CD4-positive, alpha-beta T cell (primary cell): ENCODE results near the gene ARL2BP. TPM values are rescaled to one million over a fixed set of nuclear protein-coding genes. Genes with fewer than 3 reads are reported as not detected.

Experiments used
- ATAC-seq: fragments of 200-7000 bp; cut with Tn5 transposase; one replicate; pipeline ENCODE4 v1.10.0; 2022; ENCODE audit warnings: mild to moderate bottlenecking; ENCODE audit not compliant: poor library complexity
- CTCF ChIA-PET: fragments of 350-600 bp; sonication (Branson Sonifier 250); formaldehyde crosslinking; loops from one replicate; lab custom pipeline; 2021; ENCODE audit warnings: antibody characterized with exemption, inconsistent platforms; lab: Charles Lee
- POLR2A ChIA-PET: fragments of 350-600 bp; sonication (Branson Sonifier 250); formaldehyde crosslinking; loops from one replicate; lab custom pipeline; 2021; ENCODE audit warnings: antibody characterized with exemption, inconsistent platforms; lab: Charles Lee
- DNase-seq, 14 experiments: peaks; one replicate each; pipeline ENCODE4 v3.0.0-alpha.2; 2013 to 2020; ENCODE audit warnings: mixed read lengths in 2 of 14
- H3K27ac ChIP-seq, 2 donors: one replicate each; pipeline versions ENCODE4 v1.5.1 to v1.7.0; 2013; ENCODE audit warnings: low read length in 2 of 2, low read depth in 1 of 2, mild to moderate bottlenecking in 1 of 2
- H3K27me3 ChIP-seq, 2 experiments: 1 replicate in 1 of 2; 2 replicates in 1 of 2; pipeline versions ENCODE4 v1.6.1 to v1.7.0; 2013; ENCODE audit warnings: low read length in 2 of 2, control low read depth in 1 of 2, mild to moderate bottlenecking in 1 of 2, moderate library complexity in 1 of 2; ENCODE audit not compliant: insufficient read depth in 2 of 2, control insufficient read depth in 1 of 2
- H3K36me3 ChIP-seq: one replicate; pipeline ENCODE4 v1.6.1; 2013; ENCODE audit warnings: low read length, control low read depth; ENCODE audit not compliant: insufficient read depth
- H3K4me1 ChIP-seq: one replicate; pipeline ENCODE4 v1.6.1; 2013; ENCODE audit warnings: low read length, control low read depth; ENCODE audit not compliant: insufficient read depth
- H3K4me3 ChIP-seq: one replicate; pipeline ENCODE4 v1.5.1; 2013; ENCODE audit warnings: mild to moderate bottlenecking, low read length, moderate library complexity
- H3K9me3 ChIP-seq, 2 experiments: 1 replicate in 1 of 2; 2 replicates in 1 of 2; pipeline versions ENCODE4 v1.6.1 to v1.7.0; 2013; ENCODE audit warnings: low read length in 2 of 2, mild to moderate bottlenecking in 2 of 2, control low read depth in 1 of 2, moderate library complexity in 1 of 2; ENCODE audit not compliant: control insufficient read depth in 1 of 2, insufficient read depth in 1 of 2
- H3K27ac Mint-ChIP-seq: one replicate; pipeline ENCODE4 v1.8.0; 2020; ENCODE audit warnings: mixed read lengths
- H3K27me3 Mint-ChIP-seq: one replicate; pipeline ENCODE4 v1.8.0; 2021; ENCODE audit warnings: mixed read lengths
- H3K36me3 Mint-ChIP-seq: one replicate; pipeline ENCODE4 v1.8.0; 2021; ENCODE audit warnings: low read depth, mixed read lengths
- H3K4me1 Mint-ChIP-seq: one replicate; pipeline ENCODE4 v1.8.0; 2021; ENCODE audit warnings: low read depth, mixed read lengths
- H3K4me3 Mint-ChIP-seq: one replicate; pipeline ENCODE4 v1.8.0; 2020; ENCODE audit warnings: mild to moderate bottlenecking, mixed read lengths
- H3K9me3 Mint-ChIP-seq: one replicate; pipeline ENCODE4 v1.8.0; 2020; ENCODE audit warnings: mixed read lengths
- intact Hi-C, 2 experiments: fragments of 100-400 bp; cut with DNase I in 1 of 2; cut with micrococcal nuclease in 1 of 2; formaldehyde crosslinking; loops; one replicate each; pipeline versions ENCODE4 v1.15.1 to v1.9.0; 2023 to 2025; cut with DNase I, micrococcal nuclease
- total RNA-seq, 174 experiments: library from RNA in 2 of 174; stranded (reverse) in 2 of 174; gene quantifications; one replicate each; pipeline ENCODE4 v1.2.3 and lab custom pipeline; 2021 to 2026
- TF ChIP-seq, protein P1 (sequence below): fragments of 200-600 bp; IDR thresholded peaks from one replicate; pipeline ENCODE4 v1.8.0; 2022; ENCODE audit warnings: antibody characterized with exemption, mild to moderate bottlenecking

ARL2BP gene
- total RNA-seq, 2 experiments from 2014 or later: 32.4 to 35.6 TPM

DNA sequence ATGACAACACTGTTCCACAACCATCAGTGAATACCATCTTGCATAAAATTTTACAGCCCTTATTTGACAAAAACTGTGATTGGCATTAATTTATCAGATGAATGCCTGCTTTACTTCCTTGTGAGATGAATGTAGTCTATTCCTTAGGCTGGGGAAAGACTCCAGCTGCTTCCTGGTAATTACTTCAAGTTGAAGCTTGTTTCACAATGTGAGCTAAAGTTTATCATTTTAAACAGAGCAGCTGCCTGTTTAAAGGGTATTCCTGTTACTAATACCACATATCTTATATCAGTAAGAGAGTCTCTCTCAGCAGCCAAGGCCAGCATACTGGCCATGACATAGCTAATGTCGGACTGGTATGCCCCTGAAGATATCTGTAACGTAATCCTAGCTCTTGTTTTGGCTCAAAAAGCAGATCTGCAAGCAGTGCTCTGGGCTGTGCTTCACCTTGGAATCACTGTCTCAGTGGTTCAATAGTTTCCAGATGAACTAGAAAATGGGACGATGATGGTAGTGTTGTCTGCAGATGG is 13.2 kb upstream of the ARL2BP start:
- H3K9me3 Mint-ChIP-seq: no peaks in the 10 kb centered on the region
- no peaks in the 10 kb centered on the region for H3K9me3 ChIP-seq
- no peak overlapping the region for H3K27ac ChIP-seq
- H3K36me3 ChIP-seq: peaks cover 80% of the 10 kb centered on the region
- H3K27me3 Mint-ChIP-seq: no peaks in the 10 kb centered on the region
- ChIA-PET POLR2A (no interaction called here), CTCF (interaction anchor here (1.5 kb wide), 1 partner anchor 185 kb away, joined by 3 read pairs; no protein-coding TSS in a partner anchor)
- DNase-seq (no peak), ATAC-seq (no peak)
- no peaks in the 10 kb centered on the region for H3K27me3 ChIP-seq
- H3K4me1 Mint-ChIP-seq: no peaks in the 10 kb centered on the region
- H3K27ac Mint-ChIP-seq: no peak overlapping the region
- peaks cover 85% of the 10 kb centered on the region for H3K36me3 Mint-ChIP-seq
- no peak overlapping the region for H3K4me3 ChIP-seq
- intact Hi-C loops: no loop called here
- H3K4me3 Mint-ChIP-seq: no peak overlapping the region
- TF ChIP-seq, protein P1, sequence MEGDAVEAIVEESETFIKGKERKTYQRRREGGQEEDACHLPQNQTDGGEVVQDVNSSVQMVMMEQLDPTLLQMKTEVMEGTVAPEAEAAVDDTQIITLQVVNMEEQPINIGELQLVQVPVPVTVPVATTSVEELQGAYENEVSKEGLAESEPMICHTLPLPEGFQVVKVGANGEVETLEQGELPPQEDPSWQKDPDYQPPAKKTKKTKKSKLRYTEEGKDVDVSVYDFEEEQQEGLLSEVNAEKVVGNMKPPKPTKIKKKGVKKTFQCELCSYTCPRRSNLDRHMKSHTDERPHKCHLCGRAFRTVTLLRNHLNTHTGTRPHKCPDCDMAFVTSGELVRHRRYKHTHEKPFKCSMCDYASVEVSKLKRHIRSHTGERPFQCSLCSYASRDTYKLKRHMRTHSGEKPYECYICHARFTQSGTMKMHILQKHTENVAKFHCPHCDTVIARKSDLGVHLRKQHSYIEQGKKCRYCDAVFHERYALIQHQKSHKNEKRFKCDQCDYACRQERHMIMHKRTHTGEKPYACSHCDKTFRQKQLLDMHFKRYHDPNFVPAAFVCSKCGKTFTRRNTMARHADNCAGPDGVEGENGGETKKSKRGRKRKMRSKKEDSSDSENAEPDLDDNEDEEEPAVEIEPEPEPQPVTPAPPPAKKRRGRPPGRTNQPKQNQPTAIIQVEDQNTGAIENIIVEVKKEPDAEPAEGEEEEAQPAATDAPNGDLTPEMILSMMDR: no peak
- H3K4me1 ChIP-seq: no peaks in the 10 kb centered on the region

DNA sequence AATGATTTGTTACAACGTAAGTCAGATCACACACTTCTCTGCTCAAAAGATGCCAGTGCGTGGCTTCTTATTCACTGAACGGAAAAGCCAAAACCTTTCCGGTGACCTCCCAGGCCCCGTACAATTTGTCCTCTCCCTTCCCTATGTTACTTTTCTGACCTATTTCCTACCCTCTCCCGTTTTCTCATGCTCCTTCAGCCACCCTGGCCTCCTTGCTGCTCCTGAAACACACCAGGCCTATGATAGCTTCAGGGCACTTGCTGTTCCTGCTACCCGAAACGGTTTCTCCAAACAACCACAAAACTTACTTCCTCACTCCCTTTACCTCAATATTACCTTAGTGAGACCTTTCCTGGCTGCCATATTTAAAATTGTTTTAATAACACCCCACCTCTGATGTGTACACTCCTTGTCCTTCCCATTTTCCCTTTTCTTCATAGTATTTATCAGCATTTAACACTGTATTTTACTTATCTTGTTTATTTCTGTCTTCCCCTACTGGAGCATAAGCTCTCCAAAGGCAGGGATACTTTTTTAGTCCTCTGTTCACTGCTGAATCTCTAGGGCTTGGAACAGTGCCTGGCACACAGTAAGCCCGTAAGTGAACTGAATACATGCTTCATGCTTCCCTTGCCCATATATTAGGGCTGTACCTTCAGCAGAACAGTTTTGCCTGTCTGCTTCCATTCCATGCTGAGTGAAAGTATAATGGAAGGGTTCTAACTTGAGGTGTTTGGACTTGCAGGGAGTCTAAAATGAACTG is 10.9 kb upstream of the ARL2BP start:
- no peak for ATAC-seq
- H3K4me1 ChIP-seq: no peaks in the 10 kb centered on the region
- no peaks in the 10 kb centered on the region for H3K27me3 Mint-ChIP-seq
- H3K4me3 Mint-ChIP-seq: no peak overlapping the region
- H3K27me3 ChIP-seq: no peaks in the 10 kb centered on the region
- H3K36me3 ChIP-seq: peaks cover 67% of the 10 kb centered on the region
- ChIA-PET POLR2A (no interaction called here), CTCF (no interaction called here)
- no peak overlapping the region for H3K27ac ChIP-seq
- no peak for DNase-seq
- no peaks in the 10 kb centered on the region for H3K9me3 Mint-ChIP-seq
- TF ChIP-seq, protein P1: no peak
- H3K36me3 Mint-ChIP-seq: peaks cover 82% of the 10 kb centered on the region
- no peak overlapping the region for H3K4me3 ChIP-seq
- H3K9me3 ChIP-seq: no peaks in the 10 kb centered on the region
- no peaks in the 10 kb centered on the region for H3K4me1 Mint-ChIP-seq
- H3K27ac Mint-ChIP-seq: no peak overlapping the region
- intact Hi-C loops: no loop called here

DNA sequence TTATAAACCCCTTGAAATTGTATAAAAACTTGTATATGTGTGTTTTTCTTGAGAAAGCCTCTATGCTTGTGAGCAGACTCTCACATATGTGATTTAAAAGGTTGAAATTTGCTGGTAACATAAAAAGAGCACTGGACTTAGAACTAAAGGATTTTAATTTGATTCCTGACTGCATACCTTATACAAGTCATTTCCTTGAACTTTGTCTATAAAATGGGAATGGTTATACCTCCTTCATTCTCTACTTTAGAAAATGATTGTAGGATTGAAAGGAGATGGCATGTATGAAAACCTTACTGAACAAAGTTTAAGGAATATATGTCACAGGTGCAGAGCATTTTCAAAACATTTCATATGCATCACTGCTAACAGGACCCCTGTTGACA is 10.4 kb upstream of the ARL2BP start:
- no peak overlapping the region for H3K27ac ChIP-seq
- DNase-seq (no peak), ATAC-seq (no peak)
- H3K27ac Mint-ChIP-seq: no peak overlapping the region
- POLR2A ChIA-PET: no interaction called here
- TF ChIP-seq, protein P1: no peak
- no peaks in the 10 kb centered on the region for H3K27me3 Mint-ChIP-seq
- no peaks in the 10 kb centered on the region for H3K9me3 ChIP-seq
- peaks cover 81% of the 10 kb centered on the region for H3K36me3 Mint-ChIP-seq
- H3K4me3 ChIP-seq: no peak overlapping the region
- no peaks in the 10 kb centered on the region for H3K4me1 Mint-ChIP-seq
- no peaks in the 10 kb centered on the region for H3K27me3 ChIP-seq
- H3K36me3 ChIP-seq: peaks cover 71% of the 10 kb centered on the region
- CTCF ChIA-PET: no interaction called here
- H3K4me3 Mint-ChIP-seq: no peak overlapping the region
- no peaks in the 10 kb centered on the region for H3K4me1 ChIP-seq
- H3K9me3 Mint-ChIP-seq: no peaks in the 10 kb centered on the region
- intact Hi-C loops: no loop called here
